Measurements from ENCODE around the gene CPNE7.

The CPNE7 gene

DNA sequence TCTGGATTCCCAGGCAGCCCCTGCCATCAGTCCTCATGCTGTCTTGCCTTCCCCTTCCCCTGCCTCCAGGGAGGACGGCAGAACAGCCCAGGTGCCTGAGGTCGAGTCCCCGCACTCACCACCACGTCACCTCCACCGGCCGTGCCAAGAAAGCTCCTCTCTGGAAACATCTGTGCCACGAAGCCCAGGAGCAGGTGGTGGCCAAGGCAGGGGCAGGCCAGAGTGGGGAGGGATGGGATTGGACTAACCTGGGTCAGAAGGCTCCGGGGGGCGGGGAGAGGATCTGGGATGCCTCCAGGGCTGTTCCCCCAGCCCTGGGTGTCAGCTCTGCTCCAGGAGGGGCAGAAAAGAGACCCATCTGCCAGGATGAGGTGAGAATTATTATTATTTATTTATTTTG is 30.4 kb downstream of the CPNE7 start:
- Histone ChIP-seq H3K4me1 (ENCODE audit: insufficient read depth, low read length, poor library complexity, severe bottlenecking) (peaks cover 7% of the 10 kb centered on the region), H3K9me2 (replicated peaks; ENCODE audit: low read depth, low read length) (no peaks in the 10 kb centered on the region), H3K9ac (ENCODE audit: low read depth, low read length, poor library complexity, severe bottlenecking) (no peak overlapping the region), H3K4me2 (ENCODE audit: low read depth, low read length, poor library complexity, severe bottlenecking) (no peak overlapping the region), H3K79me2 (ENCODE audit: insufficient read depth, low read length) (no peaks in the 10 kb centered on the region), H3F3A (ENCODE audit: low read depth) (no peaks in the 10 kb centered on the region), H3K36me3 (ENCODE audit: insufficient read depth, low read length) (no peaks in the 10 kb centered on the region), H4K20me1 (ENCODE audit: insufficient read depth, low read length, poor library complexity, severe bottlenecking) (no peaks in the 10 kb centered on the region), H3K4me3 (ENCODE audit: low read length, poor library complexity, severe bottlenecking) (no peak overlapping the region), H3K9me3 (ENCODE audit: insufficient read depth, low read depth, low read length) (no peaks in the 10 kb centered on the region), H3K27me3 (ENCODE audit: insufficient read depth, low read length, poor library complexity, severe bottlenecking) (no peaks in the 10 kb centered on the region), H2AFZ (ENCODE audit: low read length) (no peak overlapping the region)
- TF ChIP-seq, protein P1, sequence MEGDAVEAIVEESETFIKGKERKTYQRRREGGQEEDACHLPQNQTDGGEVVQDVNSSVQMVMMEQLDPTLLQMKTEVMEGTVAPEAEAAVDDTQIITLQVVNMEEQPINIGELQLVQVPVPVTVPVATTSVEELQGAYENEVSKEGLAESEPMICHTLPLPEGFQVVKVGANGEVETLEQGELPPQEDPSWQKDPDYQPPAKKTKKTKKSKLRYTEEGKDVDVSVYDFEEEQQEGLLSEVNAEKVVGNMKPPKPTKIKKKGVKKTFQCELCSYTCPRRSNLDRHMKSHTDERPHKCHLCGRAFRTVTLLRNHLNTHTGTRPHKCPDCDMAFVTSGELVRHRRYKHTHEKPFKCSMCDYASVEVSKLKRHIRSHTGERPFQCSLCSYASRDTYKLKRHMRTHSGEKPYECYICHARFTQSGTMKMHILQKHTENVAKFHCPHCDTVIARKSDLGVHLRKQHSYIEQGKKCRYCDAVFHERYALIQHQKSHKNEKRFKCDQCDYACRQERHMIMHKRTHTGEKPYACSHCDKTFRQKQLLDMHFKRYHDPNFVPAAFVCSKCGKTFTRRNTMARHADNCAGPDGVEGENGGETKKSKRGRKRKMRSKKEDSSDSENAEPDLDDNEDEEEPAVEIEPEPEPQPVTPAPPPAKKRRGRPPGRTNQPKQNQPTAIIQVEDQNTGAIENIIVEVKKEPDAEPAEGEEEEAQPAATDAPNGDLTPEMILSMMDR (conservative IDR thresholded peaks at IDR 0.05; ENCODE audit: low read length): no peak
- no peak for TF ChIP-seq EZH2phosphoT487 (IDR thresholded peaks at IDR 0.05; ENCODE audit: borderline replicate concordance)

DNA sequence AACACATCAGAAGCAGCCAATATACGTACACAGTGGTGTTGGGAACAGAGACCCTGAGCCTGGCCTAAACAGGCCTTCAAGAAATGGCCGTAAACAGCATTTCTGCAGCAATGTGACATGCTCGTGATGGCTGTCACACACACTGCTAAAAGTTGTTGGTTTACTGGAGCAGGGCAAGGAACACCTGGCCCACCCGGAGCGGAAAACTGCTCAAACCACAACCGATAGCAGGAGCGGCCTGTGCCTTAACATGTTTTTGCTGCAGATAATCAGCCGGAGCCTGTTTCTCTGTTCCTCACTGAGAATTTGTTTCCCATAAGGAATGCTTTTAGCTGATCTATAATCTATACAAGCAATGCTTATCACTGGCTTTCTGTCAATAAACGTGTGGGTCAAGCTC is 31.9 kb downstream of the CPNE7 start:
- Histone ChIP-seq H3F3A (ENCODE audit: low read depth) (no peaks in the 10 kb centered on the region), H3K9me3 (ENCODE audit: insufficient read depth, low read depth, low read length) (no peaks in the 10 kb centered on the region), H3K4me1 (ENCODE audit: insufficient read depth, low read length, poor library complexity, severe bottlenecking) (peaks cover 3% of the 10 kb centered on the region), H3K27me3 (ENCODE audit: insufficient read depth, low read length, poor library complexity, severe bottlenecking) (no peaks in the 10 kb centered on the region), H3K79me2 (ENCODE audit: insufficient read depth, low read length) (no peaks in the 10 kb centered on the region), H3K4me3 (ENCODE audit: low read length, poor library complexity, severe bottlenecking) (no peak overlapping the region), H3K9me2 (replicated peaks; ENCODE audit: low read depth, low read length) (no peaks in the 10 kb centered on the region), H3K9ac (ENCODE audit: low read depth, low read length, poor library complexity, severe bottlenecking) (no peak overlapping the region), H4K20me1 (ENCODE audit: insufficient read depth, low read length, poor library complexity, severe bottlenecking) (no peaks in the 10 kb centered on the region), H2AFZ (ENCODE audit: low read length) (no peak overlapping the region), H3K4me2 (ENCODE audit: low read depth, low read length, poor library complexity, severe bottlenecking) (no peak overlapping the region), H3K36me3 (ENCODE audit: insufficient read depth, low read length) (no peaks in the 10 kb centered on the region)
- TF ChIP-seq EZH2phosphoT487 (IDR thresholded peaks at IDR 0.05; ENCODE audit: borderline replicate concordance): no peak
- TF ChIP-seq, protein P1 (conservative IDR thresholded peaks at IDR 0.05; ENCODE audit: low read length): no peak

DNA sequence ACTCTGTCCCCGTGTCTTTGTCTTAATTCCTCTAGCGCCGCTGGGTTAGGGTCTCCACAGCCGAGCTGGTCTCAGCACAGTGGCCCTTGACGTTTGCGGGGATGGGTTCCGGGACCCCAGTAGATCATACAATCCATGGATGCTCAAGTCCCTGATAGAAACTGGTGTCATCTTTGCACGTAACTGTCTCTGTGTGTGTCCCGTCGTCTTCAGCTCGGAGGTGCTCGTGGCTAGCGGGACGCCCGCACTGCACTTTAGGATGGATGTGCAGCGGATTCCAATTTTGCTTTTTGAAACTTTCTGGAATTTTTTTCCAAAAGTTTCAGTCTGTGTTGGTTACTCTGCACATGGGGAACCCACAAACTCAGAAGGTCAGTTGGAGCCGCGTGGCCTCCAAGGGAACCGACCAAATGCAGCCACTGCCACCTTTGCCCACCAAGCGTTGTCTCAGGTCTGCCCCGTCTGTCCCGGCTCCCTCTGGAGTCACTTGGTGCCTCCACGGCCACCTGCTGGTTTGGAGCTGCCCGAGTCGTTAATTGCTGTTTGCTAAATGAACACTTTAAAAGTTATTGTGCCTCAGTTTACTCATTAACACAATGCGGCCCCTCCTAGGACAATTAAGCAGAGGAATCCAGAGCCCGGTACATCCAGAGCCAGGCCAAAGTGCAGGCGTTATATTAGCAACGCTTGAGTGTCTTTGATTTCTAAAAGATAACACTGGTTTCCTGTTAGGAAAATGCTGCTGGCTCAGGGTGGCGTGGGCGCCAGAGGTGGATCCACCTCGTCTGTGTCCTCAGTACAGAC is 32.6 kb downstream of the CPNE7 start:
- no peak overlapping the region for H3K4me3 ChIP-seq (ENCODE audit: low read length, poor library complexity, severe bottlenecking)
- no peaks in the 10 kb centered on the region for H3K36me3 ChIP-seq (ENCODE audit: insufficient read depth, low read length)
- H3F3A ChIP-seq (ENCODE audit: low read depth): no peaks in the 10 kb centered on the region
- no peak overlapping the region for H3K4me2 ChIP-seq (ENCODE audit: low read depth, low read length, poor library complexity, severe bottlenecking)
- peaks cover 4% of the 10 kb centered on the region for H3K4me1 ChIP-seq (ENCODE audit: insufficient read depth, low read length, poor library complexity, severe bottlenecking)
- no peaks in the 10 kb centered on the region for H4K20me1 ChIP-seq (ENCODE audit: insufficient read depth, low read length, poor library complexity, severe bottlenecking)
- no peak overlapping the region for H3K9ac ChIP-seq (ENCODE audit: low read depth, low read length, poor library complexity, severe bottlenecking)
- H3K9me2 ChIP-seq (replicated peaks; ENCODE audit: low read depth, low read length): no peaks in the 10 kb centered on the region
- no peak overlapping the region for H2AFZ ChIP-seq (ENCODE audit: low read length)
- TF ChIP-seq, protein P1 (conservative IDR thresholded peaks at IDR 0.05; ENCODE audit: low read length): no peak
- TF ChIP-seq EZH2phosphoT487 (IDR thresholded peaks at IDR 0.05; ENCODE audit: borderline replicate concordance): no peak
- H3K27me3 ChIP-seq (ENCODE audit: insufficient read depth, low read length, poor library complexity, severe bottlenecking): no peaks in the 10 kb centered on the region
- H3K79me2 ChIP-seq (ENCODE audit: insufficient read depth, low read length): no peaks in the 10 kb centered on the region
- H3K9me3 ChIP-seq (ENCODE audit: insufficient read depth, low read depth, low read length): no peaks in the 10 kb centered on the region
